Activated gamma-delta T cell (primary cell): ENCODE measurements around the gene COX15.
"Not testable (repeated sequence)": the region's sequence is repeated elsewhere in the genome, so short reads cannot be mapped to it uniquely, and the experiment has no call there.

Experiments used
- DNase-seq: peaks from one replicate; lab custom pipeline; 2025; lab: John Stamatoyannopoulos, UW
- total RNA-seq, 2 donors: gene quantifications; one replicate each; lab custom pipeline; 2026; lab: John Stamatoyannopoulos, UW

The COX15 gene
- 27.2 to 31.6 reads per million in 2 donors for total RNA-seq

- peak; percentile 83 for DNase-seq
These were observed at the start of gene COX15, which contains the start of gene CUTC for GRCh38 chr10:99732033-99732842. TSS of gene COX15 (minus strand) at chr10:99732127. CDS start at chr10:99732049, 78 bp downstream. TSS of gene CUTC (plus strand) at chr10:99732234. CDS start at chr10:99732349, 115 bp downstream.

GRCh38 chr10:99779335-99779734 is 47.4 kb upstream of the COX15 start:
- no peak for DNase-seq

GRCh38 chr10:99777918-99778714 is 46.2 kb upstream of the COX15 start:
- no peak for DNase-seq

GRCh38 chr10:99775850-99776249 is 43.9 kb upstream of the COX15 start:
- DNase-seq, result no peak

GRCh38 chr10:99770408-99771045 is 38.6 kb upstream of the COX15 start:
- no peak for DNase-seq

GRCh38 chr10:99769706-99770105 is 37.8 kb upstream of the COX15 start:
- DNase-seq, result no peak

- no peak for DNase-seq
These were observed 36.6 kb upstream of the COX15 start for GRCh38 chr10:99768556-99768955.

GRCh38 chr10:99767901-99768300 is 36.0 kb upstream of the COX15 start:
- DNase-seq, result no peak

GRCh38 chr10:99766302-99766681 is 34.4 kb upstream of the COX15 start:
- no peak for DNase-seq

GRCh38 chr10:99765672-99766301 is 33.9 kb upstream of the COX15 start:
- DNase-seq, result no peak

GRCh38 chr10:99761365-99761764 is 29.4 kb upstream of the COX15 start:
- no peak for DNase-seq

- no peak for DNase-seq
These were observed 28.4 kb upstream of the COX15 start for GRCh38 chr10:99760321-99760720.

- no peak for DNase-seq
These were observed 26.4 kb upstream of the COX15 start for GRCh38 chr10:99758211-99758891.

- no peak for DNase-seq
These were observed 24.2 kb upstream of the COX15 start for GRCh38 chr10:99756159-99756558.

GRCh38 chr10:99754670-99755069 is 22.7 kb upstream of the COX15 start:
- no peak for DNase-seq

GRCh38 chr10:99750641-99751040 is 18.7 kb upstream of the COX15 start:
- no peak for DNase-seq

GRCh38 chr10:99748823-99749451 is 17.0 kb upstream of the COX15 start:
- DNase-seq, result no peak

GRCh38 chr10:99746166-99746565 is 14.2 kb upstream of the COX15 start:
- DNase-seq, result not testable (repeated sequence)

GRCh38 chr10:99743841-99744240 is 11.9 kb upstream of the COX15 start:
- DNase-seq, result no peak

GRCh38 chr10:99742701-99743100 is 10.8 kb upstream of the COX15 start:
- DNase-seq, result no peak

GRCh38 chr10:99742254-99742653 is 10.3 kb upstream of the COX15 start:
- no peak for DNase-seq
